ENCODE results near the gene RASGEF1B. TPM values are rescaled to one million over a fixed set of nuclear protein-coding genes. Genes with fewer than 3 reads are reported as not detected.
"Not testable (repeated sequence)": the region's sequence is repeated elsewhere in the genome, so short reads cannot be mapped to it uniquely, and the experiment has no call there.

The RASGEF1B gene
- total RNA-seq, 4 donors from 2014 or later, result 4.3 to 15.5 (median 10.2) TPM

GRCh38 chr4:81410680-81411079 lies 61.0 kb downstream of the RASGEF1B start:
- H3K36me3 ChIP-seq, result no peaks in the 10 kb centered on the region
- no peaks in the 10 kb centered on the region for H3K9me3 ChIP-seq
- DNase-seq, result no peak
- 71 to 89% methylated on average over 2 of the region's 2 CpGs for WGBS, 2 donors
- intact Hi-C loops (cut with DNase I), result no loop called here
- H3K27me3 ChIP-seq, result no peaks in the 10 kb centered on the region
- no peak overlapping the region for H3K4me3 ChIP-seq (replicated peaks in 1 of 3)
- no peak overlapping the region for H3K27ac ChIP-seq
- no peaks in the 10 kb centered on the region for H3K4me1 ChIP-seq
- no peak for TF ChIP-seq CTCF (IDR thresholded peaks at IDR 0.05)
- no peak for TF ChIP-seq POLR2A (IDR thresholded peaks at IDR 0.05)

- 81 to 86% methylated on average over 4 of the region's 4 CpGs for WGBS, 2 donors
- Histone ChIP-seq H3K36me3 (no peaks in the 10 kb centered on the region), H3K27me3 (no peaks in the 10 kb centered on the region), H3K9me3 (no peaks in the 10 kb centered on the region), H3K4me1 (no peaks in the 10 kb centered on the region), H3K27ac (no peak overlapping the region), H3K4me3 (replicated peaks in 1 of 3) (no peak overlapping the region)
- intact Hi-C loops (cut with DNase I), result loop anchor here (10.0 kb wide), 1 partner anchor 855 kb away; no protein-coding TSS in a partner anchor
- TF ChIP-seq CTCF (IDR thresholded peaks at IDR 0.05), result no peak
- TF ChIP-seq POLR2A (IDR thresholded peaks at IDR 0.05), result no peak
- no peak for DNase-seq
These were observed 61.9 kb downstream of the RASGEF1B start for GRCh38 chr4:81409836-81410235.

GRCh38 chr4:81408341-81408740 lies 63.4 kb downstream of the RASGEF1B start:
- 74 to 77% methylated on average over 7 of the region's 7 CpGs for WGBS, 2 donors
- no peak for DNase-seq
- intact Hi-C loops (cut with DNase I), result loop anchor here (10.0 kb wide), 1 partner anchor 856 kb away; no protein-coding TSS in a partner anchor
- H3K9me3 ChIP-seq, result no peaks in the 10 kb centered on the region
- no peak overlapping the region for H3K4me3 ChIP-seq (replicated peaks in 1 of 3)
- H3K36me3 ChIP-seq, result no peaks in the 10 kb centered on the region
- no peak for TF ChIP-seq POLR2A (IDR thresholded peaks at IDR 0.05)
- TF ChIP-seq CTCF (IDR thresholded peaks at IDR 0.05), result no peak
- no peak overlapping the region for H3K27ac ChIP-seq
- no peaks in the 10 kb centered on the region for H3K27me3 ChIP-seq
- H3K4me1 ChIP-seq, result no peaks in the 10 kb centered on the region

GRCh38 chr4:81407726-81408125 lies 64.0 kb downstream of the RASGEF1B start:
- Histone ChIP-seq H3K4me1 (no peaks in the 10 kb centered on the region), H3K9me3 (no peaks in the 10 kb centered on the region), H3K4me3 (replicated peaks in 1 of 3) (no peak overlapping the region), H3K27ac (no peak overlapping the region), H3K36me3 (no peaks in the 10 kb centered on the region), H3K27me3 (no peaks in the 10 kb centered on the region)
- WGBS, 2 donors, result 88 to 94% methylated on average over 4 of the region's 4 CpGs
- no peak for TF ChIP-seq POLR2A (IDR thresholded peaks at IDR 0.05)
- TF ChIP-seq CTCF (IDR thresholded peaks at IDR 0.05), result no peak
- DNase-seq, result no peak
- intact Hi-C loops (cut with DNase I), result loop anchor here (10.0 kb wide), 1 partner anchor 857 kb away; no protein-coding TSS in a partner anchor

- WGBS, 2 donors, result 78 to 82% methylated on average over 13 of the region's 13 CpGs
- H3K9me3 ChIP-seq; H3K4me3 ChIP-seq (replicated peaks in 1 of 3); H3K36me3 ChIP-seq; H3K27ac ChIP-seq; H3K27me3 ChIP-seq; H3K4me1 ChIP-seq; DNase-seq: not testable (repeated sequence)
- intact Hi-C loops (cut with DNase I), result loop anchor here (10.0 kb wide), 1 partner anchor 858 kb away; no protein-coding TSS in a partner anchor
These were observed 65.2 kb downstream of the RASGEF1B start for GRCh38 chr4:81406481-81406880.

Measured in thyroid gland (tissue), 4 donors.